ENCODE measurements around the gene SYNE4.

- TF ChIP-seq CTCF (IDR thresholded peaks at IDR 0.05): no peak
- no peak for TF ChIP-seq EZH2 (IDR thresholded peaks at IDR 0.05)
- TF ChIP-seq EZH2phosphoT487 (IDR thresholded peaks at IDR 0.05): no peak
Observed at GRCh38 chr19:36010402-36010801, 1.8 kb upstream of the SYNE4 start.
